Measurements from ENCODE around the gene AGPAT2. TPM values are rescaled to one million over a fixed set of nuclear protein-coding genes. Genes with fewer than 3 reads are reported as not detected.
A peak's percentile ranks its signal among the peaks of the same experiment; 100 is the strongest.

Gene AGPAT2
- total RNA-seq, 4 donors from 2014 or later = 22.0 to 52.8 (median 39.3) TPM

- TF ChIP-seq CTCF (IDR thresholded peaks at IDR 0.05) = no peak
- TF ChIP-seq EP300 (IDR thresholded peaks at IDR 0.05) = no peak
- TF ChIP-seq POLR2A (IDR thresholded peaks at IDR 0.05; ENCODE audit: low read depth) = no peak
- peak in 1 of 2 donors; percentile 27 for TF ChIP-seq POLR2AphosphoS5 (IDR thresholded peaks at IDR 0.05)
- Histone ChIP-seq H3K27me3 (no peaks in the 10 kb centered on the region), H3K27ac (replicated peaks in 1 of 4) (no peak overlapping the region), H3K36me3 (peaks cover 8 to 50% (median 44%) of the 10 kb centered on the region in 4 donors), H3K4me3 (no peak overlapping the region), H3K9me3 (no peaks in the 10 kb centered on the region), H3K4me1 (peaks cover 0 to 19% (median 11%) of the 10 kb centered on the region in 4 donors)
- 88% methylated on average over 27 of the region's 46 CpGs for WGBS
- DNase-seq (ENCODE audit: extremely low spot score) = no peak
- intact Hi-C loops (cut with DNase I) = no loop called here
These were observed 10.2 kb downstream of the AGPAT2 start for GRCh38 chr9:136676920-136677686.

GRCh38 chr9:136676297-136676794 lies 10.9 kb downstream of the AGPAT2 start:
- peaks cover 8 to 52% (median 48%) of the 10 kb centered on the region in 4 donors for H3K36me3 ChIP-seq
- no peak for DNase-seq (ENCODE audit: extremely low spot score)
- intact Hi-C loops (cut with DNase I) = no loop called here
- peaks cover 0 to 5% (median 0%) of the 10 kb centered on the region in 4 donors for H3K27me3 ChIP-seq
- no peaks in the 10 kb centered on the region for H3K9me3 ChIP-seq
- H3K27ac ChIP-seq (replicated peaks in 1 of 4) = no peak overlapping the region
- peaks cover 4 to 27% (median 14%) of the 10 kb centered on the region in 4 donors for H3K4me1 ChIP-seq
- no peak overlapping the region for H3K4me3 ChIP-seq
- 100% methylated on average over 6 of the region's 13 CpGs for WGBS
- no peak for TF ChIP-seq EP300 (IDR thresholded peaks at IDR 0.05)
- TF ChIP-seq POLR2AphosphoS5 (IDR thresholded peaks at IDR 0.05) = peak in 1 of 2 donors; percentile 29

GRCh38 chr9:136675477-136676296 lies 11.6 kb downstream of the AGPAT2 start:
- H3K36me3 ChIP-seq = peaks cover 8 to 56% (median 48%) of the 10 kb centered on the region in 4 donors
- H3K9me3 ChIP-seq = no peaks in the 10 kb centered on the region
- no peak for DNase-seq (ENCODE audit: extremely low spot score)
- H3K4me3 ChIP-seq = no peak overlapping the region
- peaks cover 0 to 12% (median 0%) of the 10 kb centered on the region in 4 donors for H3K27me3 ChIP-seq
- peak overlapping the region in 1 of 4 donors; percentile 14 for H3K27ac ChIP-seq (replicated peaks in 1 of 4)
- 94% methylated on average over 8 of the region's 16 CpGs for WGBS
- TF ChIP-seq POLR2AphosphoS5 (IDR thresholded peaks at IDR 0.05) (peak in 1 of 2 donors; percentile 39), POLR2A (IDR thresholded peaks at IDR 0.05; ENCODE audit: low read depth) (no peak)
- H3K4me1 ChIP-seq = peaks cover 5 to 32% (median 15%) of the 10 kb centered on the region in 4 donors
- intact Hi-C loops (cut with DNase I) = no loop called here

GRCh38 chr9:136674786-136675349 lies 12.4 kb downstream of the AGPAT2 start:
- no peak for TF ChIP-seq POLR2A (IDR thresholded peaks at IDR 0.05; ENCODE audit: low read depth)
- TF ChIP-seq POLR2AphosphoS5 (IDR thresholded peaks at IDR 0.05) = peak in 1 of 2 donors; percentile 46
- no peak for TF ChIP-seq CTCF (IDR thresholded peaks at IDR 0.05)
- TF ChIP-seq EP300 (IDR thresholded peaks at IDR 0.05) = no peak

GRCh38 chr9:136673975-136674785 lies 13.1 kb downstream of the AGPAT2 start:
- no peak for DNase-seq (ENCODE audit: extremely low spot score)
- Histone ChIP-seq H3K4me3 (no peak overlapping the region), H3K9me3 (no peaks in the 10 kb centered on the region), H3K36me3 (peaks cover 8 to 71% (median 48%) of the 10 kb centered on the region in 4 donors), H3K27ac (replicated peaks in 1 of 4) (no peak overlapping the region), H3K27me3 (peaks cover 0 to 27% (median 0%) of the 10 kb centered on the region in 4 donors), H3K4me1 (peaks cover 5 to 31% (median 11%) of the 10 kb centered on the region in 4 donors)
- WGBS = 74% methylated on average over 15 of the region's 26 CpGs
- TF ChIP-seq POLR2A (IDR thresholded peaks at IDR 0.05; ENCODE audit: low read depth) (no peak), POLR2AphosphoS5 (IDR thresholded peaks at IDR 0.05) (no peak), EP300 (IDR thresholded peaks at IDR 0.05) (no peak), CTCF (IDR thresholded peaks at IDR 0.05) (no peak)
- intact Hi-C loops (cut with DNase I) = no loop called here

More at GRCh38 chr9:136674786-136675349, 12.4 kb downstream of the AGPAT2 start:
- intact Hi-C loops (cut with DNase I) = no loop called here
- H3K4me1 ChIP-seq = peaks cover 5 to 35% (median 13%) of the 10 kb centered on the region in 4 donors
- H3K27ac ChIP-seq (replicated peaks in 1 of 4) = no peak overlapping the region
- H3K27me3 ChIP-seq = peaks cover 0 to 20% (median 0%) of the 10 kb centered on the region in 4 donors
- DNase-seq (ENCODE audit: extremely low spot score) = no peak
- no peak overlapping the region for H3K4me3 ChIP-seq
- H3K36me3 ChIP-seq = peaks cover 8 to 64% (median 48%) of the 10 kb centered on the region in 4 donors
- H3K9me3 ChIP-seq = no peaks in the 10 kb centered on the region
- 66% methylated on average over 10 of the region's 11 CpGs for WGBS
